ENCODE data around the gene SLC24A2.

DNA sequence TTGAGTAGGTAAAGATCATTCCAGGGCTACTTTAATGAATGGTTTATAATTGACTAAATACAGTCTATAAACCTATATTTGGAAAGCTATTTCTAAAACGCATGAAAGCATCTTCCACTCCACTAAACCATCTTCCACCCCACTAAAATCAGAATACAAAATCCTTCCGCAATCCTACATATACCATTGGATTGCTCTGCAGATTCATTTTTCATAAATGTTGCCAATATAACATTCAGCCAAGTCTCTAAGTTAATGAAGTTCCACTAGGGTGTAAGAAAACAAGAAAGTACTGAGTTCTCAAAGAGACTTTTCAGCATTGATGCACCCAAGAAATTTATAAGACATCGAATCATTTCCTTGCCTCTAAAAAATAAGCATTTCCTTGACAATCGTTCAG lies 4.7 kb downstream of the SLC24A2 start:
- TF ChIP-seq, protein P1, sequence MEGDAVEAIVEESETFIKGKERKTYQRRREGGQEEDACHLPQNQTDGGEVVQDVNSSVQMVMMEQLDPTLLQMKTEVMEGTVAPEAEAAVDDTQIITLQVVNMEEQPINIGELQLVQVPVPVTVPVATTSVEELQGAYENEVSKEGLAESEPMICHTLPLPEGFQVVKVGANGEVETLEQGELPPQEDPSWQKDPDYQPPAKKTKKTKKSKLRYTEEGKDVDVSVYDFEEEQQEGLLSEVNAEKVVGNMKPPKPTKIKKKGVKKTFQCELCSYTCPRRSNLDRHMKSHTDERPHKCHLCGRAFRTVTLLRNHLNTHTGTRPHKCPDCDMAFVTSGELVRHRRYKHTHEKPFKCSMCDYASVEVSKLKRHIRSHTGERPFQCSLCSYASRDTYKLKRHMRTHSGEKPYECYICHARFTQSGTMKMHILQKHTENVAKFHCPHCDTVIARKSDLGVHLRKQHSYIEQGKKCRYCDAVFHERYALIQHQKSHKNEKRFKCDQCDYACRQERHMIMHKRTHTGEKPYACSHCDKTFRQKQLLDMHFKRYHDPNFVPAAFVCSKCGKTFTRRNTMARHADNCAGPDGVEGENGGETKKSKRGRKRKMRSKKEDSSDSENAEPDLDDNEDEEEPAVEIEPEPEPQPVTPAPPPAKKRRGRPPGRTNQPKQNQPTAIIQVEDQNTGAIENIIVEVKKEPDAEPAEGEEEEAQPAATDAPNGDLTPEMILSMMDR (IDR thresholded peaks at IDR 0.05): no peak
- no peak for TF ChIP-seq POLR2A (IDR thresholded peaks at IDR 0.05)

Data from esophagus squamous epithelium (tissue), 4 donors.